GM23338 (cell line): ENCODE results near the gene SF3A1.

Experiments
- CTCF ChIP-seq, 2 experiments: fragments of 200-600 bp in 1 of 2; sonication (generic) in 1 of 2; conservative IDR thresholded peaks; 2 replicates each; pipeline versions ENCODE4 v1.5.1 to v1.6.1; 2016 to 2017; ENCODE audit warnings: antibody characterized with exemption in 2 of 2, low read depth in 2 of 2, mild to moderate bottlenecking in 2 of 2, moderate library complexity in 1 of 2
- EZH2phosphoT487 ChIP-seq: fragments of 200-600 bp; sonication (generic); IDR thresholded peaks from one replicate; pipeline ENCODE4 v1.8.1; 2018; ENCODE audit warnings: antibody characterized with exemption; ENCODE audit not compliant: unreplicated experiment

- TF ChIP-seq CTCF (conservative IDR thresholded peaks at IDR 0.05; ENCODE audit: low read depth in 2 of 2), result no peak
- no peak for TF ChIP-seq EZH2phosphoT487
Measured at GRCh38 chr22:30289141-30289979, 67.3 kb downstream of the SF3A1 start, which contains the start of gene CASTOR1.
